ENCODE measurements around the gene SMAD7.

The SMAD7 gene

DNA sequence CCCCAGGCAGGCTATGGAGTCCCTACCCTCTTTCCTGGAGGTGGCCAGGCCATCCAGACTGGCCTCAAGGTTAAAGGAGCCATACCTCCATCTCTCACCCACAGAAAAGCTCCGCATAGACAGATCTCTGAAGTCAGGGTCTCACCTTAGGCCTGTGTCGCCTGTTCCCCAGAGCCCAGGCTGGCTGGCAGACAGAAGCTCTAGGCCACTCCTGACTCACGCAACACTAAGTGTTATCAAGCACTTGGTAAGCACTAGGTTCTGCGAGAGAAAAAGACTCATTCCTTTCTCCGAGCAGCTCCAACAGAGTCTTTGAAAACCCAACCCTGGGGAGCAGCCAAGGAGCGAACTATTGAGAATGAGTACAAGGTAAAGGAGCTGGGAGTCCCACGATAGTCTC lies 6.1 kb downstream of the SMAD7 start:
- no peak for TF ChIP-seq CTCF (IDR thresholded peaks at IDR 0.05)

DNA sequence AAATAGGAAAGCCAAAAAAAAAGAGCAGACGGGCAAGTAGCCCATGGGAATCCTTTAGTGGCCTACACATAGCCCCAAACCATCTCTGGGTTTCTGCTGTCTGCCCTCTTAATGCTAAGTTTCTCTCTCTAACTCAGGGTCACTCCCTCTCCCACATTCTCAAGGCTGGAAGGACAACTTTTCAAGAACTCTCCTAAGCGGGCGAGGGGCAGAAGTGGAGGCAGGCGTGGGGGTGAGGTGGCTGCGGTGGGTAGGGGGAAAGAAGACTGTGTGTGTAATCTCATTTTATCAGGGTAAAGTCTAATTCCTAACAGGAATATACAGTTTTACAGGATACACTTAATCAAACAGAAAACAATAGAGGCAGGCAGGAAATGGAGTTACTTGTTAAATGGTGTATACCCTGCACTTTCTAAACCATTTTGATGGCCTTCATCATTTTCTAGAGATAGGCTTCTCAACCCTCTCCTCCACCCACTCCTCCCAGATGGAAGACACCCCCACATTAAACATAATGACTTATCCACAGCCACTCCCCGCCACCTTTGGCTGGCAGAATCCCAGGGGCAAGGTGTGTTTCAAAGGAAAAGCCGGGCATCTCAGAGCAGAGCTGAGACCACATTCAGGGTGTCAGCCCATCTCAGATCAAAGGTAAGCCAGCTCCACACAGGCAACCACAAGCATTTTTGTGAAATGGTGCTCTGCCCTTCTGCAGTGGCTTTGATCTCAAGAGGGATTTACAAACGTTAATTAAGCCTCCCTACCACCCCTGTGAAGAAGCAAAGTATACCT lies 6.8 kb downstream of the SMAD7 start:
- no peak for TF ChIP-seq CTCF (IDR thresholded peaks at IDR 0.05)

GRCh38 chr18:48943333-48943732 lies 7.4 kb downstream of the SMAD7 start:
- no peak for TF ChIP-seq CTCF (IDR thresholded peaks at IDR 0.05)

DNA sequence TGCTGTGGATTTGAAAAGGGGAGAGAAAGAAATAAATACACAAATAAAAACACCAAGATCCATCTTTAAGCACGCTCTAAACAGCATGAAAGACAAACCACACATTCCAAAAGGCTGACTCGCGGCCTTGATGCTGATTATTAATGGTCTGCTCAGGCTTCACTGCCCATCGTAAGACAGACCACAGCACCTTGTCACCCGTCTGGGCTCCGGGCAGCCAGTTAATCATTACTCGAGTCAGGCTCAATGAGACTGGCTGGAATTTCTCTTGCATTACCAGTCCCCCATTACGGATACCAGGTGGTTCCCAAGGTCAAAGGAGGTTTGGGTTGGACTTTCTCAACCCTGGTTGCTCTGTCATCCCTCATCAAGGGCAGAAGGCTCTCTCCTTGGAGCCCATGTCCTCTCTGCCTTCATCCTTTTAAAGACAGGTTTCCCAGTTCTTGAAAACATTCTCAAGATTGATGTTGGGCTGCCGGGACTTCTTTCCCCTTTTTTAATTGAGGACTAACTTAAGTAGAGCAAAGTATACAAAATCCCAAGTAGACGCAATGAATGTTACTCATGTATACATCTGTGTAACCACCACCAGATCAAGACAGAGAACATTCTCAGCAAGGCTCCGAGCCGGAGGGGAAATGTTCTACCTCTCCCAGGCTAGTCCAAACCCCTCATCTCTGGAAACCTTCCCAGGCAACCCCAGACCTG lies 8.1 kb downstream of the SMAD7 start:
- no peak for TF ChIP-seq CTCF (IDR thresholded peaks at IDR 0.05)

DNA sequence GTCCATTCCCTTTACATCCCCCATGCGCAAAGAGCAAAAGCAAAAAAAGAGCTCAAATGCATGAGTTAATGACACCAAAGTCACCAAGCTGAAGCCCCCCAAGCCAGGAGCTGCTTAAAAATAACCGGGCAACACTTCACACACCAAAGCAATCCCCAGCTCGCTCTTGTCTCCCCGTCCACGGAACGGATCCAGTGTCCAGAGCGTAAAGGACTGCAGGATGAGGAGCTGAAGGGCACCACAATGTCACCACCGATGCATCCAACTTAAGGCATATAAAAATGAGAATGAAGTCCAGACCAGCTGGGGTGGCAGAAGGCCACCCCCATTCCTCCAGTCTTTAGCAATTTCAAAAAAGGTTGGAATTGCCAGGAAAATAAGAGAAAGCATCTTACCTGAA lies 8.7 kb downstream of the SMAD7 start:
- TF ChIP-seq CTCF (IDR thresholded peaks at IDR 0.05): no peak

GRCh38 chr18:48941672-48942071 lies 9.1 kb downstream of the SMAD7 start:
- TF ChIP-seq CTCF (IDR thresholded peaks at IDR 0.05): no peak

GRCh38 chr18:48940854-48941611 lies 9.7 kb downstream of the SMAD7 start:
- TF ChIP-seq CTCF (IDR thresholded peaks at IDR 0.05): no peak
